SK-N-MC (cell line): Measurements from ENCODE around the gene BUD13.

Experiments
- EZH2 ChIP-seq: fragments of 200-600 bp; sonication (generic); IDR thresholded peaks from one replicate; pipeline ENCODE4 v1.6.1; 2017; ENCODE audit warnings: antibody characterized with exemption
- FOXP2 ChIP-seq: optimal IDR thresholded peaks from 2 replicates; pipeline ENCODE3; 2011; ENCODE audit warnings: mild to moderate bottlenecking, moderate library complexity; ENCODE audit not compliant: insufficient read depth; ENCODE audit errors: extremely low read length, control extremely low read depth
- POLR2AphosphoS5 ChIP-seq: IDR thresholded peaks from 2 replicates; pipeline ENCODE4 v1.6.1; 2012; ENCODE audit warnings: mild to moderate bottlenecking, low read depth, low read length, borderline replicate concordance

DNA sequence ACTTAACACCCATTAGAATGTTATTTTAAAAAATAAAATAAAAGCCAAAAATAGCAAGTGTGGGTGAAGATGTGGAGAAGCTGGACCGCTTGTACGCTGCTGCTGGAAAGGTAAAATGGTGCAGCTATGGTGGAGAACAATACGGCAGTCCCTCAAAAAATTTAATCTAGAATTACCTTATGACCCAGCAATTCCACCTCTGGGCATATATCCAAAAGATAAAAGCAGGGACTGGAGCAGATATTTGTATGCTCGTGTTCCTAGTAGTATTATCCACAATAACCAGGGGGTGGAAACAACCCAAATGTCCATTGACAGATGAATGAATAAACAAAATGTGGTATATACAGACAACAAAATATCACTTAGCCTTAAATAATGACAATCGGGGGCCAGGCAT is 25.0 kb upstream of the BUD13 start:
- TF ChIP-seq EZH2, result no peak
- no peak for TF ChIP-seq FOXP2
- no peak for TF ChIP-seq POLR2AphosphoS5
